ENCODE data around the gene ERBIN.
"Not testable (repeated sequence)": the region's sequence is repeated elsewhere in the genome, so short reads cannot be mapped to it uniquely, and the experiment has no call there.

ERBIN gene

DNA sequence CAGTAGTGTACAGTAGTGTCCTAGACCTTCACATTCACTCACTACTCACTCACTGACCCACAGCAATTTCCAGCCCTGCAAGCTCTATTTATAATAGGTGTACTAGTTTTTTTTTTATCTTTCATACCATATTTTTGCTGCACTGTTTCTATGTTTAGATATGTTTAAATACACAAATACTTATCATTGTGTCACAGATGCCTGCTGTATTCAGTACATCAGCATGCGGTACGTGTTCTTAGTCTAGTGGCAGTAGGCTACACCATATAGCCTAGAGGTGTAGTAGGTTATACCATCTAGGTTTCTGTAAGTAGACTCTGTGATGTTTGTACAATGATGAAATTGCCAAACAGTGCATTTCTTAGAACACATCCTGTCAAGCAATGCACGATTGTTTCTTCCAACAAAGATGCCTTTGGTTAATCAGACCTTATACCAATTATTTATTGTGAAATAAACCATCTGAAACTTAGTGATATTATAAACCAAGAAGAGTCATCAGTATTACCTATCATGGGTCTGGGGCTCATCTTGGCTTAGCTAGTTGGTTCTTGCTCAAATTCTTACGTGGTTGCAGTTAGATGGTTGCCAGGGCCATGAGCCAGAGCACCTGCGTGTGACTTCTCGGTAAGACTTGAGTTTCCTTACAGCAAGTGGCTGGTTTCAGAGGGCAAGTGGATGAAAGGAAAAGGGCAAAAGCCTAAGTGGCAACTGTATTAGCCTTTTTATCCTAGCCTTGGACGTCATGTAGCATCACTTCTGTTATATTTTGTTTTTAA, 41.1 kb downstream of the ERBIN start:
- no peak for DNase-seq

DNA sequence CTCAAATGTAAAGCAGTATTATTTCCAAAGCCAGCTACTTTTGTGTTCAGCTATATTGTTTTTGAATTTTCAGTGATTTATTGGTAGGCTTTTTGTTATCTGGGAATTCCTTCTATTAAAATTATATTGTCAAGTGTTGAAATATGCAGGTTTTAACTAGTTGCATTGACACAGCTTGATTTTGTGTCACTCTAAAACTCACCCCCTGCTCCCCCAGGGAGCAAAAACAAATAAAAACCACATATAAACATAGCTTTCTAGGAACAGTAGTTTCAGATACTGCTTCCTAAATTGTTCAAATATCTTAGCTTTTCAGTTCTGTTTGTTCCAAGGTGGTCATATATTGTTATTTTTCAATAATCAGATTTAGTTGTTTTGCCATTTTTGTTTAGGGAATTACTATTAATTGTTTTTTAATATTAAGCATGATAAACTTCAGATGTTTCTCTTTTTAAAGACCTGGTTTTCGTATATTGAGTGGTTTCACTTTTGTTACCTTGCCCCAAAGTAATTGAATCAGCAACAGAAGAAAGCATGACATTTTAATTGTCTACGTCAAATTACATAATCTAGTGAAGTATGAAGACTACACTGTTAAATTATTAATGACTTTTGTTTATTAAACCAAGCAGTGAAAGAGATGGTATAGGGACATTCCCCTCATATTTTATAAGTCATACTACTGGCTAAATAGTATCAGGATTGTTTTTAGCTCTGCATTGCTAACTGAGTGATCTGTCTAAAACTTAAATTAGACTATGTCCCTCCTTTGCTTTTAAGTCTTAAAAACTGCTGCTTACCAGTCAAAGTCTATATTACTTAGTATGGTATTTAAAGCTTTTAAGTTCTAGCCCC, 43.4 kb downstream of the ERBIN start:
- no peak for DNase-seq

DNA sequence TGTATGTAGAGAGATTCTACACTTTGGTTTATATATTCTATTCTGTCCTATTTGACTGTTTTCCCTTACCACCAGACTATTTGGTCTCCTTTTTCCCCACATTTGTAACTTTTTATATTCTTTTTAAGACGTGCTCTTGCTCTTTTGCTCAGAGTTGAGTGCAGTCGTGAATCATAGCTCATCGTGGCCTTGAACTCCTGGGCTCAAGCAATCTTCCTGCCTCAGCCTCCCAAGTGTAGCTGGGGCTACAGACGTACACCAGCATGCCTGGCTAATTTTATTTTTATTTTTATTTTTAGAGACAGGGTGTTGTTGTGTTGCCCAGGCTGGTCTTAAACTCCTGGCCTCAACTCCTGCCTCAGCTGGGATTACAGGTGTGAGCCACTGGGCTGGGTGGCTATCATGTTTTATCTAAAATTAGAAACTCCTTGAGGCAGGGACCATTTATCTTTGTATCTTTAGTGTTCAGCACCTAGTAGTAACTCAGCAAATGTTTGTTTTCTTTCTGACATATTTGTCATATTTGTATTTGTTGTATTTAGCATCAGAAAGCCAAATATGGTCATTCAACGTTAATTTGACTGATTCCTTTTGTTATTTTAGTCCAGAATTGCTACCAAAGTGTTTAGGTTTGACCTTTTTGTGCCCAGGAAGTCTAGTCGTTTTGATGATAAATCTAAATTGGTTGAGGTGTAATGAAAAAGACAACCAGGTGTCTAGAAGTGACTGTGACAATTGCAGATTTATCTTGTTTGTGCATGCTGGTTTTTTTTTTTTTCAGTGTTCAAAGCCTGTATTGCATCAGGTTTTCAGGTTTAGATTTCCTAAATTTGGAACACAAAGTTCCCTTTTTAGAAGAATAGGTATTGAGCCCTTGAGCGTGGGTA, 44.3 kb downstream of the ERBIN start:
- DNase-seq = no peak

DNA sequence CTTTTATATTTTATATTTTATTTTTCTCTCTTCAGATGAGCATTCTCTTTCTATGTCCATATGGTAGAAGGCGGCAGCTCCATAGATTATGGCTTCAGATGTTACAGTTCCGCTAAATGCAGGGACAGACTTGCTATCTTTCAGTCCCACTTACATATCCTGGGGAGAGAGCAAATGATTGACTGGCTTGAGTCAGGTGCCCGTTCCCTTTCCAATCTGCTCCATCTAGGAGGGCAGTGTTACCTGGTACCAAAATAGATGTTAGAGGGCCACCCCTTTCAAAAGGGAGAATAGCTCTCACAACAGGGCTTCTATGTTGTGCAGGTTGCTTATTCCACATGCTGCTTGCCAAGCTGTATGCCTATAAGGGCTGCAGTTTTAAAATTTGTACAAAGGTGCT, 45.3 kb downstream of the ERBIN start:
- no peak for DNase-seq

DNA sequence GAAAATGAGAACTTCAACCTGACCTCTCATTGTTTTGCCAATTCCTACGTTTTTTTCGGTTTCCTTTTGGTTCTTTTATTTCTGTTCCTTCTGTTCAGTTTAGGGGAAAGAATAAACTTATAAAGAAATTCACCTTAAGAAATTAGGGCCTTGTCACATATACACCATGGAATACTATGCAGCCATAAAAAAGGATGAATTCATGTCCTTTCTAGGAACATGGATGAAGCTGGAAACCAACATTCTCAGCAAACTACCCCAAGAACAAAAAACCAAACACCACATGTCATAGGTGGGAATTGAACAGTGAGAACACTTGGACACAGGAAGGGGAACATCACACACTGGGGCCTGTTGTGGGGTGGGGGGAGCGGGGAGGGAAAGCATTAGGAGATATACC, 46.5 kb downstream of the ERBIN start:
- not testable (repeated sequence) for DNase-seq

DNA sequence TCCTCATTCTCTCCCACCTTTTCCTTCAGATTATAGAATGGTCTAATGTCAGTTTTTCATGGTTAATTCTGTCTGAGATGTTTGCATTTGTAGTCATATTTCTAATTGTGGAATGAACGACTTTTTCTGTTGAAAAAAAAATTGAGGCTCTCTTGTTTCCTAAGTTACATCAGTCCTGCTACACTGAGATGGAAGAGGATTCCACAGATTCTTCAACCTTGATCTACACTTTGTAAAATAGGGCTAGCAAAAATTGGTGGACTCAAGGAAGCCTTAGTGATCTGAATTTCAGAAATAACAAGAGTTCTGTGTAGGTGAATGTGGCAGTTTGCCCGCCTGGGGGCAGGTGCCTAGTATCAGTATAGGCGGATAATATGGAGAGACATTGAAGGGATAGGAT, 51.9 kb downstream of the ERBIN start:
- DNase-seq = no peak

DNA sequence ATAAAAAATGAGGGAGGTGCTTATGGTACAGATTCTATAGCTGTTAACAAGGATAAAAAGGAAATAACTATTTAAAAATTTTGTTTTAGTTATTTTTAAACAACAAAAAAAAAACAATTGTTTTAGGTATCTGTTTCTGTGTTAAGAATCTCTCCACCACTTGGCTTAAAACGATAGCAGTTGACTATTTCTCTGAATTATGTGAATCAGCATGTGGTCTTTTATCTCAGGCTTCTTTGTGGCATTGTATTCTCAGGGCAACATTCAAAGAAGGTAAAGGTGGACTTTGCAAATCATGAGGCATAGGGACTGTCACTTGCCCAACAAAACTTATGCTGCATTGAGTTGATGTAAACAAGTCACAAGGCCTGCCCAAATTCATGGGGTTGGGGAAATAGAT, 55.2 kb downstream of the ERBIN start:
- DNase-seq = no peak

DNA sequence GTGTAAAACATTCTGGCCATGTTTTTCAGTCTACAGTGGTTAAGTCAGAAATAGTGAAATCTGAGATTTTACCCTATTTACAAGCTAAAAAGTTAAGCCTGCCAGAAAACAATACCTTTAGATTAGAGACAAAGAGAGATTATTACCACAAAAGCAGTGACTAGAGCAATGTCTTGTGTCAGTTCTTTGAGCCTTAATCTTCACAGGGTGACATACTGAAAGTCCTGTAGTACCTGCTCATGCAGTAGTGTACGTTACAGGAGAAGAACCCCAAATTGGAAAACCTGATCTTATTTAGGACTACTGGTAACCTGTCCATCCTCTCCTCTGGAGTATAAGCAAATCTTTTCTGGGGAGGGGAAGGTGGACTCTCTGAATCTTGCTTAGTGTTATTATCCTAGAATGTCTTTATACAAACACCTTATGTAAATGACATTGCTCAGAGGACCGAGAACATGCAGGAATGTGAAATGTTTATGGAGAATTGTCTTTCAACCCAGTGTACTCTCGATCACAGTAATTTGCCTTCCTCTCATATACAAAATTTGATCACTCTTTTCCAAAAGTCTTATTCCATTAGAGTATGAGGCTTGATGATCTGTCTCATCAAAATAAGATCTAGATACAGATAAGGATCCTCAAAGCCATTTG, 55.7 kb downstream of the ERBIN start:
- DNase-seq = no peak

DNA sequence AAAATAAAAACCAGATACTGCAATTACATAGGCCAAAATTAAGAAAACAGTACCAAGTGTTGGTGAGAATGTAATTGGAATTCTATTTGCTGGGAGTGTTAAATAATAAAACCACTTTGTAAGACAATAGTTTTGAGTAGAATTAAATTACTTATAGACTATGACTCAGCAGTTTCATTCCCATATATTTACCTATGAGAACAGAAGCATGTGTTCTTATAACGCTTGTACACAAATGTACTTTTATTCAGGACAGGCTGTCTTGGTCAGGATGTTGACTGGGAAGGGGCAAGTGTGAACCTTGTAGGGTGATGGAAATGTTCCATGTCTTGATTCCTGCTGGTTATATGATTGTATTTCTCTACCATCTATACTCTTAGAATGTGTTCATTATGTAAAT, 56.3 kb downstream of the ERBIN start:
- DNase-seq = no peak

DNA sequence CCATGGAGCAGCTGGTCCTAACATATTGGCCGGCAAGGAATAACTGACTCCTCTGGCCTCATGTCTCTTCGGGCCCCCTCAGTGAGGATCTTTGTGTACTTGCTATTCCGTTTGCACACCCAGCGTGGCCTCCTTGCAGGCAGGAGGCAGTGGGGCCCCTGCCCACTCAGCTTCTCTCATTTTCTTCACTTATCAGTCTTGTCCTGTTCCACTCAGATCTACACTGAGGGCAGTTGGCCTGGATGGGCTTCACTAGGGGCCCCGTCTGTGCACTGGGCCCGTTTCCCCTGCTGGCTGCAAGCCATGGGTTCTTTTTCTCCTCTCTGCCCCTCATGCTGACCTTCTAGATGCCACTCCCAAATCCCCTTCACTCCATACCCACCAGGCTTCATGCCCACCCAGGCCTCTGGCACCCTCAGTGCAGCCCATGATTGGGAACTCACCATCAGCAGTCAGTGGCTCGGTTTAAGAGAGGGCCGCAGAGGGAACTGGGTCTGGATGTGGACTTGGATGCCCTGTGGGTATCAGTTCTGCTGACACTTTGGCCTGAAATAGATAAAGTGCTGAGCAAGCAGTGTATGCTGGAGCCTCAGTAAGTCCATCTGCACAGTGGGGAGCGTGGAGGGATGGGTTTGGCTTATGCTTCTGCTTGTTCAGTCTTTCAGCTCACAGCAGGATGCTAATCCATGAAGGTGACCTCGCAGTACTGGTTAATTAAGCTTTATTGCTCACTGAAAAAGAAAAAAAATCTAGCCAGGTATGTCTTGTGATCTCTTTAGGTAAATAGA, 57.9 kb downstream of the ERBIN start:
- no peak for DNase-seq

DNA sequence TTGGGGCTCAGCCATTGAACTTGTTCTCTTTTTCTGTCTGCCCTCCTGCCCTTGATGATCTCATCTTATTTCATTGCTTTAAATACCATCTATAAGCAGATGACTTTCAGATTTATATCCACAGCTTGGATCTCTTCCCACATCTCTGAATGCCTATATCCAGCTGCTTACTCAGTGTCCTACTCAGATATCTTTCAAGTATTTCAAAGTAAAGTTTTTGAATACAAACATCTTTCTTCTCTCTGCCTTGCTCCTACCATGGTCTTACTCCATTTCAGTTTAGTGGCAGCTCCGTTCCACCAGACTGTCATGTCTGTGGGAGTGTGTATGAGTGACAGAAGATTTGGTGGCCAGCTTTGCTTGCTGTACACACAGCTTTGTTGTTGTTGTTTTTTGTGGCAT, 59.7 kb downstream of the ERBIN start:
- DNase-seq = no peak

DNA sequence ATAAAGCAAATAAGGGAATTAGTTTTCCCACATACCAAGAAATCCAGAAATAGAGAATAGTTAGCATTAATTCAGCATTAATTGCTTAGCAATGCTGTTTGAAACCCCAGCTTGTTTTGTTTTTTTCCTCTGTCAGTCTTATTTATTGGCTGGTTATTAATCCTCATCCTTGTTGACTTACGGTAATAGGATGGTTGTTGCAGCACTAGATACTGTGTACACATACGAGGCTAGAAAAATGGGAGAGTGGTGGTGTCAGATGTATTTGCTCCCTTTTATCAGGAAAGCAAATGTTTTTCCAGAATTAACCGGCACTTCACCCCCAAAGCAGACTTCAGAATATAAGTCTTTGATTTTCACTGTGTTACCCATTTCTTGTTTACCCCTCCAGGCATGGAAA, 60.4 kb downstream of the ERBIN start:
- no peak for DNase-seq

DNA sequence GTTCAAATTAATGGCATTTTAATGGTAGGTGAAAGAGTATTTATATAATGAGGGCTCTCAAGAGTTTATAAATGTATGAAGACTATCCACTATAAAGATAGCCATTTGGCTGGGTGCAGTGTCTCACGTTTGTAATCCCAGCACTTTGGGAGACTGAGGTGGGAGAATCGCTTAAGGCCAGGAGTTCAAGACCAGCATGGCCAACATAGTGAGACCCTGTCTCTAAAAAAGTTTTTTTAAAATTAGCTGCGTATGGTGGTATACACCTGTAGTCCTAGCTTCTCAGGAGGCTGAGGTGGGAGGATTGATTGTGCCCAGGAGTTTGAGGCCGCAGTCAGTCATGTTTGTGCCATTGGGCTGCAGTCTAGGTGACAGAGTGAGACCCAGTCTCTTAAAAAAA, 61.6 kb downstream of the ERBIN start:
- no peak for DNase-seq

DNA sequence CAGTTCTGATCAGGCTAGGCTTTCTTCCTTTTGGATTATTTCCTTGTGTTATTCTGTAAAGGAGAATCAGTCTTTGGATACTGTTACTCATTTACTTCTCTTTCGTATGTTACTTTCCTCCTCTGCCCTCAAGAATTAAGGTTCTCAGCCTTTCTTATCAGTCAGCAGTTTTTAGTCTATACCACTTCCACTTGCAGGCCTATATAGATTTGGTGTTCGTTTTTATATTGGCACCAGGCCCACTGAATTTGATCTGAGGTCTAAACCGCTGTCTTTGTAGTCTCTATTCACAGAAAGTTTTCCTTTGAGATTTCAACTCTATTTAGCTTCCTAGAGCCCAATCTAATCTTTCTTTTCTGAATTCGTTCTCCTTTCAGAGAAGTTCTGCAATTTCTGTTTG, 62.8 kb downstream of the ERBIN start:
- no peak for DNase-seq

DNA sequence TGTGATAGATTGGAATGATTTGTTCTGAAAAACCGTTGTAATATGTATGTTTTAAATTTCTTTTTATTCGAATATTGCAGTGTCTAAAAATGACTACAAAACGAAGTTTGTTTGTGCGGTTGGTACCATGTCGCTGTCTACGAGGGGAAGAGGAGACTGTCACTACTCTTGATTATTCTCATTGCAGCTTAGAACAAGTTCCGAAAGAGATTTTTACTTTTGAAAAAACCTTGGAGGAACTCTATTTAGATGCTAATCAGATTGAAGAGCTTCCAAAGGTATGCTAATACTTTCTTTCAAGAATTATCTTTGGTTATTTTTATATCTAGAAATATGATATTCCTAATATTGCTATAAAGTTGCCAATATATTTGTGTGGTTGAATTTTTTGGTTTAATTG, 66.3 kb downstream of the ERBIN start:
- no peak for DNase-seq

DNA sequence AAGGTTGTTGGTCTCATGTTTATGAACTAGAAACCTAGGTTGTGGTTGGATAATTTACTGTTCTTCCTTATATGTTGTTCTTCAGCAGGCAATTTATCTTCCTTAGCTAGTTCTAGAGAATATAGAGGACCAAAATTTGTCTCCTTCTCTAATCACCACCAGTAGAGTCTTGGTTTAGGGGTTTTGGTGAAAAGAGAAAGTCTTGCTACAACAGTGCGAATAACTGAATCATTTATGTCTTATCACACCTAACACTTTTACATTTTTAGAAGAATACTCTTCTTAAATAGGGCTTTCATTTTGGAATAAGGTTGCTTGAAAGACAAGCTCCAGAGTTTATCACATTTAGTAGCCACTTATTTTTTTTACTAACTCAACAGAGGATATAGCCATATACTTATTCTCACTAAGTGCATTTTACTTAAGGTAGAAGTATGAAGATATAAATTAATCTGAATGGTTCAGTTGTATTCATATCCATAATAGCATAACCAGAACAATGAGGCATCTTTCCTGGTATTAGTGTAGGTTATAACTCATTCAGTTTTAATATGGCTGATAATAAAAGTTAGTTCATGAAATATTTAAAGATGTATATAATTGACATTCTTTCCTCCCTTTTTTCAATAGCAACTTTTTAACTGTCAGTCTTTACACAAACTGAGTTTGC, 67.9 kb downstream of the ERBIN start:
- DNase-seq = no peak

DNA sequence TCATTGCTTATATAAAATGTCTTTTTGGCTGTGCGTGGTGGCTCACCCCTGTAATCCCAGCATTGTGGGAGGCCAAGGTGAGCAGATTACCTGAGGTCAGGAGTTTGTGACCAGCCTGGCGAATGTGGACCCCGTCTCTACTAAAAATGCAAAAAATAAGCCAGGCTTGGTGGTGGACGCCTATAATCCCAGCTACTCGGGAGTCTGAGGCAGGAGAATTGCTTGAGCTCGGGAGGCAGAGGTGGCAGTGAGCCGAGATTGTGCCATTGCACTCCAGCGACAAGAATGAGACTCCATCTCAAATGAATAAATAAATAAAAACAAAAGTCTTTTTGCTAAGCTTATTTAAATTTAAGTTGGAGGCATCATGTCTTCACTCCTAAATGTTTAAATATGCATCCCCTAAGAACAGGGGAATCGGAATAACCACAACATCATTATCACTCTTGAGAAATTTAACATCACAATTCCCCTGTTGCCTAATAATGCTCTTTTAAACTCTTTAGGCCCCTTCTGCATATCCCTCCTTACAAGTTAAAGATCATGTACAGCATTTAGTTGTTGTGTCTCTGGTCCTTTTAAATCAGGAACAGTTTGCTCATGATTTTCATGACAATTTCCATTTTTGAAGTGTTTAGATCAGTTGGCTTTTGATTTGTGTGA, 72.8 kb downstream of the ERBIN start:
- DNase-seq = no peak

DNA sequence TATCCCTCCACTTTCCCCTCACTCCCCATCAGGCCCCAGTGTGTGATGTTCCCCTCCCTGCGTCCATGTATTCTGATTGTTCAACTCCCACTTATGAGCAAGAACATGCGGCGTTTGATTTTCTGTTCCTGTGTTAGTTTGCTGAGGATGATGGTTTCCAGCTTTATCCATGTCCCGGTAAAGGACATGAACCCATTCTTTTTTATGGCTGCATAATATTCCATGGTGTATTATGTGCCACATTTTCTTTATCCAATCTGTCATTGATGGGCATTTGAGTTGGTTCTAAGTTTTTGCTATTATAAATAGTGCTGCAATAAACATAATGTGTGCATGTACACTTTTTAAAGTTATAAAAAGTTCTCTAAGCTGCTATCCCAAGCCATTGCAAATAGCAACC, 75.6 kb downstream of the ERBIN start:
- no peak for DNase-seq

DNA sequence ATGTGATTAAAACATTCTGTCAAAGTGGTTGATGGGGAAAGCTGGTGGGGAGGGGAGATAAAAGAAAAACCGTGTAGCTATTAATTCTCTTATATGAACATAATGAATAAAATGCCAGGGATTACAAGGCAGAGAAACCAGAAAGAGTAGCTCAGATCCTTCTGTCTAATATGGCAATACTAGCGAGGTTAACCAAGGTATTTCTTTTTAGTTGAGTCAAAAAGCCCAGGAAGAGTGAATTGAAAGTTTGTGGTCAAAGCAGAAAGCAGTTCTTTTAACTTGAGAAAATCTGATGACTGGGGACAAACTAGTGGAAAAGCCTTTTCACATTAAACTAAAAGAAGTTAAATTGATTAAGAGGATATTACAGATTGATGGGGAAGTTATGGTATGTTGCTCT, 76.0 kb downstream of the ERBIN start:
- no peak for DNase-seq

DNA sequence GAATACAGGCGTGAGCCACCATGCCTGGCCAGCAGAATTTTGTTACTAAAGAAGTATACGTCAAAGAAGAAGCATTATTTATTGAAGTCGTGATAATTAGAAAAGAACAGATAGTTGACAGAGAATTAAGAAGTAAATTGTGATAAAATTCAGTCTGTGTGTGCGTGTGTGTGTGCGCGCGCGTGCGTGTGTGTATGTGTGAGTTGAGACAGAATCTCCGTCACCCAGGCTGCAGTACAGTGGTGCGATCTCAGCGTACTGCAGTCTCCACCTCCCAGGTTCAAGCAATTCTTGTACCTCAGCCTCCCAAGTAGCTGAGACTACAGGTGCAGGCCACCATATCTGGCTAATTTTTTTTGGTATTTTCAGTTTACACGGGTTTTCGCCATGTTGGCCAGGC, 77.8 kb downstream of the ERBIN start:
- no peak for DNase-seq

DNA sequence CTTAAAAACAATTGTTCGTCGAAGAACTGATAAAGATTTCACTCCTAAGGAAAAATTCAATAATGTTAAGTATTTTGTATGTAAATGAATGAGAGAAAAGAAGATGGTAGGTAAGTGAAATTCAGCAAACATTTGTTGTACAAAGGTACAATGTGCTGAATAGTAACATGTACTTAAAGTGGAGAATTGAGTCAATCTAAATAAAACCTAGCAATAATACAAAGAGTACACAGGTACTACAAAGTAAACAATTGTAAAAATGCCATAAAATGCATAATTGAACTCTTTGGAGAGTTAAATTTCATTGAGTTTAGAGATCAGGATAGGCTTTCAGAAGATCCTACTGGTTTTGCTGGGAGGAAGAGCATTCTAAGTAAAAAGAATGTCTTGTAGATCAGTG, 82.9 kb downstream of the ERBIN start:
- no peak for DNase-seq
